ENCODE data around the gene TDRD1.

DNA sequence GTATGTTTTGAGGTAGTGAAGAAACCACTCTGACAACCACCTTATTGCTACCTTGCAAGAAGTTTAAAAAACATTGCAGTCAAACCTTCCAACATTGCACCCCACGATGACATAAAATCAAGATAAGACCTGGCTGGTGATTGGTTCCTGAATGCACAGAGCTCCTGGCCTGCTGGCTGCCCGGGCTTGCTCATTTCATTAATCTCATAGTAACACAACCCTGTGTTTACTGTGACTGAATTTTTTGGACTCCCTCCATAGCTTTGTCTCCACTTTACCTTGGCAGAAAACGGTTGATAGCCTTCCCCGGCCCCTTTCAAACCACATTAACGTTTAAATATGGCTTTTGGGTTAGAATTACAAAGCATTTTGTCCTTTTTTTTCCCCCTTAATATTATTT lies 87.4 kb downstream of the TDRD1 start:
- TF ChIP-seq TAF1 (IDR thresholded peaks at IDR 0.05; ENCODE audit: borderline replicate concordance, insufficient read depth, low read length) = no peak
- TF ChIP-seq SIN3A (IDR thresholded peaks at IDR 0.05; ENCODE audit: borderline replicate concordance, insufficient read depth, low read length) = no peak
- no peak for TF ChIP-seq POLR2AphosphoS5 (IDR thresholded peaks at IDR 0.05; ENCODE audit: low read depth, low read length)

All from PFSK-1 (cell line).